Caco-2 (cell line): ENCODE data around the gene BCR. TPM values are rescaled to one million over a fixed set of nuclear protein-coding genes. Genes with fewer than 3 reads are reported as not detected.

Experiments used
- BruUV-seq: library from RNA; stranded (reverse); fragments of 400-500 nt; replicated peaks from 2 replicates; lab custom pipeline; 2021; lab: Mats Ljungman, UMichigan
- CTCF ChIA-PET: fragments of 300-600 bp; sonication (Branson Sonifier 250); formaldehyde crosslinking; loops from one replicate; lab custom pipeline; 2022; ENCODE audit warnings: antibody characterized with exemption; lab: Charles Lee
- POLR2A ChIA-PET: fragments of 300-600 bp; sonication (Branson Sonifier 250); formaldehyde crosslinking; loops from one replicate; lab custom pipeline; 2022; ENCODE audit warnings: antibody characterized with exemption; lab: Charles Lee
- DNase-seq, 2 experiments: peaks; one replicate each; pipeline versions ENCODE4 v3.0.0 to v3.0.0-alpha.2; 2020 to 2022
- H3K27me3 ChIP-seq: replicated peaks from 2 replicates; pipeline ENCODE4 v1.6.0; 2011; ENCODE audit warnings: low read length; ENCODE audit not compliant: control insufficient read depth, insufficient read depth
- H3K36me3 ChIP-seq: 2 replicates; pipeline ENCODE4 v1.5.1; 2011; ENCODE audit warnings: low read length; ENCODE audit not compliant: control insufficient read depth, insufficient read depth
- H3K4me1 ChIP-seq: fragments of 250-450 bp; sonication (Bioruptor Pico); 2 replicates; pipeline ENCODE4 v1.5.1; 2020; ENCODE audit warnings: mild to moderate bottlenecking
- H3K4me3 ChIP-seq: 2 replicates; pipeline ENCODE4 v1.5.1; 2011; ENCODE audit warnings: low read depth, mild to moderate bottlenecking, control low read depth, low read length
- H3K9me3 ChIP-seq: fragments of 250-450 bp; sonication (Bioruptor Pico); 2 replicates; pipeline ENCODE4 v1.5.1; 2020; ENCODE audit warnings: mild to moderate bottlenecking, moderate library complexity
- H3K27ac Mint-ChIP-seq: one replicate; pipeline ENCODE4 v1.8.0; 2022; ENCODE audit warnings: mixed read lengths; ENCODE audit not compliant: unreplicated experiment
- H3K27me3 Mint-ChIP-seq: one replicate; pipeline ENCODE4 v1.8.0; 2022; ENCODE audit warnings: mixed read lengths; ENCODE audit not compliant: insufficient read depth, unreplicated experiment
- H3K36me3 Mint-ChIP-seq: one replicate; pipeline ENCODE4 v1.8.0; 2022; ENCODE audit warnings: mild to moderate bottlenecking, mixed read lengths; ENCODE audit not compliant: insufficient read depth, unreplicated experiment
- H3K4me1 Mint-ChIP-seq: one replicate; pipeline ENCODE4 v1.8.0; 2022; ENCODE audit warnings: low read depth, mixed read lengths; ENCODE audit not compliant: unreplicated experiment
- H3K4me3 Mint-ChIP-seq: one replicate; pipeline ENCODE4 v1.8.0; 2022; ENCODE audit warnings: mild to moderate bottlenecking, moderate library complexity, mixed read lengths; ENCODE audit not compliant: unreplicated experiment
- H3K9me3 Mint-ChIP-seq: one replicate; pipeline ENCODE4 v1.8.0; 2022; ENCODE audit warnings: mixed read lengths; ENCODE audit not compliant: unreplicated experiment
- intact Hi-C: fragments of 100-400 bp; cut with micrococcal nuclease; formaldehyde crosslinking; loops from one replicate; pipeline ENCODE4 v1.10.0; 2022; ENCODE audit not compliant: unreplicated experiment
- total RNA-seq: library from RNA; stranded (reverse); gene quantifications from 2 replicates; pipeline ENCODE4 v1.2.3, GENCODE V29; 2022
- TF ChIP-seq, protein P1 (sequence below), 2 experiments: fragments of 200-600 bp in 1 of 2; IDR thresholded peaks; 1 replicate in 1 of 2; 2 replicates in 1 of 2; pipeline versions ENCODE4 v1.5.1 to v1.8.0; 2011 to 2022; ENCODE audit warnings: antibody characterized with exemption in 1 of 2, control low read depth in 1 of 2, inconsistent platforms in 1 of 2, low read depth in 1 of 2, low read length in 1 of 2, mild to moderate bottlenecking in 1 of 2, moderate library complexity in 1 of 2; ENCODE audit not compliant: insufficient read depth in 1 of 2, severe bottlenecking in 1 of 2, unreplicated experiment in 1 of 2

The BCR gene
- total RNA-seq, 1 experiment from 2014 or later: 87.4 TPM

DNA sequence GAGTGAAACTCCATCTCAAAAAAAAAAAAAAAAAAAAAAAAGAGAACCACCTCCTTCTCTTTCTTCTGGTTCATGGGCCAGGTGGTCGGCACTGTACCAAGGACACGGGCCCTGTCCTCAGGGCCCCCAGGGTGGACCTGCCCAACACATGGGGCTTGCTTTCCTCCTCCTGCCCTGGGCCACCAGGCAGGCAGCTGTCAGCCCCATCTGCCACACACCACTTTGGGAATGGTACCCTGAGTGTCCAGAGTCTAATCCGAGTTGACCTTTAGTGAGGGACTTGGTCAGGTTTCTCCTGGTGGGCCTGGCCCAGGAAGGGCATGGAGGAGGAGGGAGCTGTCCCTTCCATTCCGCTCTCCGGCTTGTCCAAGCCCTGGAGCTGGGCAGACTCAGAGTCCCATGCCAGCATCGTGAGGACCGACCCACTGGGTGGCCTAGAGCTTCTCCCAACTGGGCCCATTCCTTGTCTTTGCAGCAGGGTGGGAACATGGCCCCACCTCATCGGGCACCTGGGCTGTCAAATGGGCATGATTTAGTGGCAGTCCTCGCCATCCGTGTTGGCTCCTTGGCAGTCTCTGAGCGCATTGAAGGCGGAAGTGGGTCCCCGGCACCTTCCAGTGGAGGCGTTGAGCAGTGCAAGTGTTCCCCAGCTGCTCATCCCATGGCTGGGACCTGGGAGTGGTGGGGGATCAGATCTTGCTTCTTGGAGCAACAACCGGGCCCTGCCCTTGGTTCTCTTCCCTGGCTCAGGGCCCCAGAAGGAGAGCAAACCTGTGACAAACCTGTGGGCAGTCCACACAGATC lies 94.8 kb downstream of the BCR start:
- ChIA-PET POLR2A (no interaction called here), CTCF (interaction anchor here (0.6 kb wide), 1 partner anchor 103 kb away, joined by 7 read pairs; no protein-coding TSS in a partner anchor)
- BruUV-seq: no TSS peak
- no peaks in the 10 kb centered on the region for H3K27me3 Mint-ChIP-seq
- Histone ChIP-seq H3K4me3 (no peak overlapping the region), H3K9me3 (no peaks in the 10 kb centered on the region), H3K4me1 (no peaks in the 10 kb centered on the region), H3K36me3 (no peaks in the 10 kb centered on the region; the same call in none of the 2 replicates), H3K27me3 (no peaks in the 10 kb centered on the region)
- H3K4me3 Mint-ChIP-seq: no peak overlapping the region
- intact Hi-C loops: no loop called here
- H3K9me3 Mint-ChIP-seq: no peaks in the 10 kb centered on the region
- H3K36me3 Mint-ChIP-seq: peaks cover 56% of the 10 kb centered on the region
- no peak for DNase-seq
- H3K27ac Mint-ChIP-seq: peak overlapping the region; percentile 60
- TF ChIP-seq, protein P1, sequence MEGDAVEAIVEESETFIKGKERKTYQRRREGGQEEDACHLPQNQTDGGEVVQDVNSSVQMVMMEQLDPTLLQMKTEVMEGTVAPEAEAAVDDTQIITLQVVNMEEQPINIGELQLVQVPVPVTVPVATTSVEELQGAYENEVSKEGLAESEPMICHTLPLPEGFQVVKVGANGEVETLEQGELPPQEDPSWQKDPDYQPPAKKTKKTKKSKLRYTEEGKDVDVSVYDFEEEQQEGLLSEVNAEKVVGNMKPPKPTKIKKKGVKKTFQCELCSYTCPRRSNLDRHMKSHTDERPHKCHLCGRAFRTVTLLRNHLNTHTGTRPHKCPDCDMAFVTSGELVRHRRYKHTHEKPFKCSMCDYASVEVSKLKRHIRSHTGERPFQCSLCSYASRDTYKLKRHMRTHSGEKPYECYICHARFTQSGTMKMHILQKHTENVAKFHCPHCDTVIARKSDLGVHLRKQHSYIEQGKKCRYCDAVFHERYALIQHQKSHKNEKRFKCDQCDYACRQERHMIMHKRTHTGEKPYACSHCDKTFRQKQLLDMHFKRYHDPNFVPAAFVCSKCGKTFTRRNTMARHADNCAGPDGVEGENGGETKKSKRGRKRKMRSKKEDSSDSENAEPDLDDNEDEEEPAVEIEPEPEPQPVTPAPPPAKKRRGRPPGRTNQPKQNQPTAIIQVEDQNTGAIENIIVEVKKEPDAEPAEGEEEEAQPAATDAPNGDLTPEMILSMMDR (IDR thresholded peaks at IDR 0.05; ENCODE audit: insufficient read depth in 1 of 2, low read depth in 1 of 2, low read length in 1 of 2, severe bottlenecking in 1 of 2, unreplicated experiment in 1 of 2): no peak
- no peaks in the 10 kb centered on the region for H3K4me1 Mint-ChIP-seq

DNA sequence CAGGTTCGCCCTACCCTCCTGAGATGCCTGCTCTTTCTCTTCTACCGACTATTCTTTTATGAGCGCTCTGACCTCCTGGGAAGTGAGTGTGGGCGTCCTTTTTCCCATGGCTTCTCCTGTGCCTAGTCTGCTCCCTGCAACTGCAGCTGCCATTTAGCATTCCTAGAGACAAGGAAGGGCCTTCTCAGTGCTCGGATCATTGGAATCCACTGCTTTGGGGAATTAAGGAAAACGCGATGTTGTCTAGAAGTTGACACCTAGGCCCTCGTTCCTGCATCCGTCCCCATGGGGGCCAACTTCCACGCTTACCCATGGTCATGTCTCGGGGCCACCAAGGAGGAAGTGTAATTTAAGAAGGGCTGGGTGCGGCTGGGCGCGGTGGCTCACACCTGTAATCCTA lies 95.4 kb downstream of the BCR start:
- Histone ChIP-seq H3K4me1 (no peaks in the 10 kb centered on the region), H3K27me3 (no peaks in the 10 kb centered on the region), H3K4me3 (no peak overlapping the region), H3K9me3 (no peaks in the 10 kb centered on the region), H3K36me3 (no peaks in the 10 kb centered on the region; the same call in none of the 2 replicates)
- no peaks in the 10 kb centered on the region for H3K9me3 Mint-ChIP-seq
- POLR2A ChIA-PET: no interaction called here
- no peaks in the 10 kb centered on the region for H3K4me1 Mint-ChIP-seq
- peak overlapping the region; percentile 60 for H3K27ac Mint-ChIP-seq
- no peak for DNase-seq
- CTCF ChIA-PET: no interaction called here
- intact Hi-C loops: no loop called here
- TF ChIP-seq, protein P1 (IDR thresholded peaks at IDR 0.05; ENCODE audit: insufficient read depth in 1 of 2, low read depth in 1 of 2, low read length in 1 of 2, severe bottlenecking in 1 of 2, unreplicated experiment in 1 of 2): no peak
- no peaks in the 10 kb centered on the region for H3K27me3 Mint-ChIP-seq
- BruUV-seq: no TSS peak
- peaks cover 59% of the 10 kb centered on the region for H3K36me3 Mint-ChIP-seq
- H3K4me3 Mint-ChIP-seq: no peak overlapping the region

DNA sequence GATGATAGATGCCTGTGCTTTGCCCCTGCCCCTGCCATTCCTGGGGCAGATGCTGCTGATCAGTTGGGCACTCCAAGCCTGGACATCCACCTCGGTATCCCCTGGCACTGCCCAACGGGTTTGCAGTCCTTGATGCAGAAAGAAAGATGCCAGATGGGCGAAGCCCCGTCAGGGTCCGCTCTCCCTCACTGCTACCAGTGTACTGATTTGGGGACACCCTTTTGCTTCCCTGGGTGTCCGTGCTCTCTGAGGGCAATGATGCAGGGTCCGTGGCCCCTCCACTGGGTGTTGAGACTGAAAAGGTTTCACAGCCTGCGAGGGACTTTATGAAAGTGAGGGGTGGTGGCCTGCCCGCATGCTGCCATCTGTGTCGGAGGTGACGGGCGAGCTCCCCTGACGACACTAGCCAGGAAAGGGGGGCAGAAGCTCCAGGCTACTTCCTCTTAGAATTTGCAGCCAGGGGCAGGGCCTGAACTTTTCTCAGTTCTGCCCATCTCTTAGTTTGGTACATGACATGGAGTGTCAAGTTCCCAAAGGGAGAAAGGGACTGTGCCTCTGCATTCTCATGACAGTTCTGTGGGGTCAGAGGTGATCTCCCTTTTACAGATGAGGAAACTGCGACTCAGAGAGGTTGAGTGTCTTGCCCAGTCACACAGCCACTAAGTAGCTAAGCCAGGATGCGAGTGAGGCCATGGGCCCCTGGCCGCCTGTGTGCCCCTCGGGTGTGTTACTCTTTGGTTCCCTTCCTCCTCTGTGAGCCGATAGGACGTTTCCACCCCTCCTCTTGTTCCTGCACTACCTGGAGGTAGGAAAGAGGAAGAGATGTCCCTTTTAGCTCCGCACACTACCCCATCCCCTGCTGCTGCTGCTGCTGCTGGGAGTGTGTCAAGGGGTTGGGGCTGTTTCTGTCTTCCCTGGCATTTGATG lies 96.6 kb downstream of the BCR start:
- no peak for DNase-seq
- no TSS peak for BruUV-seq

More for the DNA sequence above, 96.6 kb downstream of the BCR start:
- H3K4me1 ChIP-seq: no peaks in the 10 kb centered on the region
- no peaks in the 10 kb centered on the region; the same call in none of the 2 replicates for H3K36me3 ChIP-seq
- H3K4me3 Mint-ChIP-seq: no peak overlapping the region
- H3K4me3 ChIP-seq: no peak overlapping the region
- H3K36me3 Mint-ChIP-seq: peaks cover 52% of the 10 kb centered on the region
- H3K27ac Mint-ChIP-seq: no peak overlapping the region
- H3K27me3 Mint-ChIP-seq: no peaks in the 10 kb centered on the region
- H3K27me3 ChIP-seq: no peaks in the 10 kb centered on the region
- no peaks in the 10 kb centered on the region for H3K9me3 ChIP-seq
- intact Hi-C loops: no loop called here
- POLR2A ChIA-PET: no interaction called here
- TF ChIP-seq, protein P1 (IDR thresholded peaks at IDR 0.05; ENCODE audit: insufficient read depth in 1 of 2, low read depth in 1 of 2, low read length in 1 of 2, severe bottlenecking in 1 of 2, unreplicated experiment in 1 of 2): no peak
- no peaks in the 10 kb centered on the region for H3K9me3 Mint-ChIP-seq
- no peaks in the 10 kb centered on the region for H3K4me1 Mint-ChIP-seq
- CTCF ChIA-PET: no interaction called here
